Measurements from ENCODE around the gene USP40.

The USP40 gene

GRCh38 chr2:233551491-233551890 is 15.1 kb downstream of the USP40 start:
- DNase-seq = no peak

DNA sequence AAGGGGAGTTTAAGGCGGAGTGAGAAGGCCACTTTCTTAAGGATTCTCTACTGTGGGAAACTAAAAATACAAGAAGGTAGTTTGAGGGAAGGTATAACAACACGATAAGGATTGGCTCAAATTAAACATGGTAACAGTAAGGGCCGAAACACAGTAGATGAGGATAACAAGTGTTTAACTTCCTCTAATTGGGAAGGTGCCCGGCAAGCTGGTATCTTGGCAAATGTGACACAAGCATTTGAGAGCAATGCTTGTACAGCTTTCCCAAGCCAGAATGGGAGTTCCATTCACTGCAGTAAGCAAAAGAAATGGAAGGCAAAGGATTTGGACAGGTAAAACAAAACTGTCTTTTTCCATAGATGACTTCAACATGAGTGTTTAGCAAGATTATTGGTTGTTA is 19.8 kb downstream of the USP40 start:
- DNase-seq = no peak

DNA sequence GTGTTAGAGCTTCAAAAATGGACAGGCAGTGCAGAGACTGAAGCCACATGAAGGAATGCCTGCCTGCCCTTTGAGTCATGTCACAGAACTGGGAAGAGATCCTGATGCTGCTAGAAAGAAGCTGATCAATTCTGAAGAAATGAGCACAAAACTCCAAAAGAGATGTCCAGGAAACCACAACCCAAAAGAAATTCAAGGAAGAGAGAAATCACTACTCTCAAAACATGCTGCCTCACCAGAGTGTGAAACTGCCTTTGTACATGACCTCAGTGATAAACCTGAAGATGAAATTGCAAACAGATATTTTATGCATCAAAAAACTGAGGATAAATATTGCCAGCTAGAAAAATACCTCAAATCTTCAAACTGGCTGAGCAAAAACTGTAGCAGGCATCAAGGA is 20.5 kb downstream of the USP40 start:
- DNase-seq = no peak

DNA sequence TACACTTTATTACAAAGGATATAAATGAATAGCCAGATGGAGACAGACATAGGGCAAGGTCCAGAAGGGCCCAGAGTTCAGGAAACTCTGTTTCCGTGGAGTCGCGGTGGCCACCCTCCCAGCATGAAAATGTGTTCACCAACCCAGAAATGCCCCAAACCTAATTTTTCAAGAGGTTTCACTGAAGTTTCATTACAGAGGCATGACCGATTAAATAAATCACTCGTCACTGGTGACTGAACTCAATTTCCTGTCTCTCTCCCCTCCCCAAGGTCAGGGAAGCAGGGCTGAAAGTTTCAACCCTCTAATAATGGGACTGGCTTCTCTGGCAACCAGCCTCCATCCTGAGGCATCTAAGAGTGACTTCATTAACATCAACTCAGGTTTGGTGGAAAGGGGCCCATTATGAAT is 22.4 kb downstream of the USP40 start:
- no peak for DNase-seq

DNA sequence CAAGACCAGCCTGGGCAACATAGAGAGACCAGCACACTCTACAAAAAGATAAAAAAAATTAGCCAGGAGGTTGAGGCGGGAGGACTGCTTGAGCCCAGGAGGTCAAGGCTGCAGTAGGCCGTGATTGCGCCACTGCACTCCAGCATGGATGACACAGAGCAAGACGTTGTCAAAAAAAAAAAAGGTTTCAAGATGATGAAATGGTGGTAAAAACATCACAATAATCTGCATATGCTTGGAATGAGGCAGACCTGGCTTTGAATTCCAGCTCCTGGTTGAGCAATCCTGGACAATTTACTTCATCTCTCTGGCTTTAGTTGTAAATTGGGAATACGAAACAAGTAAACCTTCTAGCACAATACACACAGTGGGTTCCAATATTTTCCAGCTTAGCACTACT is 24.1 kb downstream of the USP40 start:
- no peak for DNase-seq

- no peak for DNase-seq
Measured at GRCh38 chr2:233538741-233539140, 27.8 kb downstream of the USP40 start.

GRCh38 chr2:233535271-233535670 is 31.3 kb downstream of the USP40 start:
- no peak for DNase-seq

- no peak for DNase-seq
Measured at GRCh38 chr2:233532971-233533370, 33.6 kb downstream of the USP40 start.

DNA sequence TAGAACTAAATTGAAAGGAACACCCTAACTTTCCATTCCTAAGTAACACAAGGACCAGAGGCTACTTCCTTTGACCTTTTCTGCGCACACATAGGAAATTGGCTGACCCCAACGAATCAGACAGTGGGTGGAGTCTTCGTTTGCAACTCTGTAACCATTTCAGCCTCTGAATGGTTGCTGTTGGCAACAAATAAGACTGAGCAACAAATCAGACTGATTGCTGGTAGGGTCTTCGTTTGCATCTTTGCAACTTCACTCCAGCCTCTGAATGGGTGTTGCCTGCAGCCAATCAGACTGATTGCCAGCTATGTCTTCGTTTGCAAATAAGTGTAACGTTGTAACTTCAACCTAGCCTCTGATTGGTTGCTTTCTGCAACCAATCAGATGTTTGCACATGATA is 34.6 kb downstream of the USP40 start:
- DNase-seq = no peak

- DNase-seq = no peak
Measured at GRCh38 chr2:233530381-233530780, 36.2 kb downstream of the USP40 start.

DNA sequence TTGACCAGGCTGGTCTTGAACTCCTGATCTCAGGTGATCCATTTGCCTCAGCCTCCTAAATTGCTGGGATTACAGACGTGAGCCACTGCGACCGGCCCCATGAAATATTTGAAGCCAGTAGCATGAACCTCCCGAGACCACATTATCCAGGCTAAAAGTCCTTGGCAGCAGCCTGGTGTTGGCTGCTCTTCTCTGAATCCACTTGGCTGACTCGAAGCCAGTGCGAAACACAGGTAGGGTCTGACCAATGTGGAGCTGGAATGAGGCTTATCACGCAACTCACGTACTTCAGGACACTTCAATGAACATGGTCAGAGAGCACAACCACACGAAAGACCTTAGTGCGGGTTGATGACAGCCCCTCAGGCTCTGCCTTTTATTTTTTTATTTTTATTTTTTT is 38.4 kb downstream of the USP40 start:
- DNase-seq = no peak

DNA sequence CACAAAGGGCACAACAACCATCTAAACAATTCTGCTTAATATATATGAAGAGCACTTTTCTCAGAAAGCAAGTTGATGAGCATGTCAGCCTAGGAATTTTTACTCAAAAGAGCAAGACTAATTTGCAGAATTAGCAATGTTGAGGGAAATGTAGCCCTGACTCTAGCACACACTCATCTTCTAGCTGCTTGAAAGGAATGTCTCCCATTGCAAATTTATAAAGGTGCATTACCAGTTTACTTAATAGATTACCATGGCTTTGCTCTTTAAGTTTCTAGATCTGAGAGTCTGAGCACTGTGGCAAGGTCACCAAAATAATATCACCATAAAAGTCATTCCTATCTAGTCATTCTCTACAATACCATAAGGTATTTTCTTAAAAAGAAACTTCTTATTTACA is 40.8 kb downstream of the USP40 start:
- DNase-seq = no peak

GRCh38 chr2:233519787-233520611 is 46.6 kb downstream of the USP40 start:
- no peak for DNase-seq

DNA sequence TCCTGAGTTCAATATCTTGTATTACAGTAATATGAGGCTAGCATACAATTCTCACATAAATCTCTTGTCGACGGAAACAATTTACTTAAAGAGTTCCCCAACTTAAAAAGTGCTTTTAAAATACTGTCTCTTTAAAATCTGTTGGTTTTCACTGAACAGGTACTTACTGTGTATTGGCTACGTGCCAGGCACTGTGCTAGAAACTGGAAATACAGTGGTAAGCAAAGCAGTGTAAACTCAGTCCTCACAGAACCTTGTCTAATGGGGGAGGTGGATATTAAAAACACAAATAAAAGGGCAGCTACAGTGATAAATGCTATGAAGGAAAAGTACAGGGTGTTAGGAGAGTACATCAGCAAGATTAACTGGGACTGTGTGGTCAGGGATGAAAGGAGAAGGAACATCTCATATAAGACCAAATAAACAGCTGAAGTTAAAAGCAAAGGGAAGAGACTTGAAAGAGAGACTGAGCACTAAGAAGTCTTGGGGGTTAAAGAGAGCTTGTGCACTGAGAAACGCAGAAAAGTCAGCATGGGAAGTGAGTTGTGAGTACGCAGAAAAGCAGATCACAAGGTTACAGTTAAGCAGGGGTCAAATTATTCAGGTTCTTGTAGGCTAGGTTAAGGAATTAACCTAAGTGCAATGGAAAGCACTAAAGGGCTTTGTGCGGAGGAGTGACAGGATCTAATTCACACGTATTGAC is 52.5 kb downstream of the USP40 start:
- DNase-seq = no peak

DNA sequence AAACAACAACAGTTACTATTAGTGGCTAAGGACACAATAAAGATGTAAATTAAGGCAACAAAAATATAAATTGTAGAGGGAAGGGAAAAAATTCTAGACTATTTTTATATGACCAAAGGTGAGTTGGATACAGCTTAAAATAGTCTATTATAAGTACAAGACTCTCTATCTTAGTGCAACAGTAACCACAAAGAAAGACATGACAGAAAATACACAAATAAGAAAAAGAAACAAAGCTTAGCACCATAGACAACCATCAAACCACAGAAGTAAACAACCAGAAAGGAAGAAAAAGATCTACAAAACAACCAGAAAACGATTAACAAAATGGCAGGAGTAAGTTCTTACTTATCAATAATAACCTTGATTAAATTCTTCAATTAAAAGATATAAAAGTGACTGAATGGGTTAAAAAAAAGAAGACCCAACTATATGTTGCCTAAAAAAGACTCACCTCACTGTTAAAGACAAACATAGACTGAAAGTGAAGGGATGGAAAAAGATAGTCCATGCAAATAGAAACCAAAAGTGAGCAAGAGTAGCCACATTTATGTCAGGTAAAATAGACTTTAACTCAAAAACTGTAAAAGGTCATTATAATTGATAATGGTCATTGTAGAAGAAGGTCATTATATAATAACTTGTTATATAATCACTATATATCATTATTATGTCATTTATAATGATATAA is 62.5 kb downstream of the USP40 start:
- no peak for DNase-seq

DNA sequence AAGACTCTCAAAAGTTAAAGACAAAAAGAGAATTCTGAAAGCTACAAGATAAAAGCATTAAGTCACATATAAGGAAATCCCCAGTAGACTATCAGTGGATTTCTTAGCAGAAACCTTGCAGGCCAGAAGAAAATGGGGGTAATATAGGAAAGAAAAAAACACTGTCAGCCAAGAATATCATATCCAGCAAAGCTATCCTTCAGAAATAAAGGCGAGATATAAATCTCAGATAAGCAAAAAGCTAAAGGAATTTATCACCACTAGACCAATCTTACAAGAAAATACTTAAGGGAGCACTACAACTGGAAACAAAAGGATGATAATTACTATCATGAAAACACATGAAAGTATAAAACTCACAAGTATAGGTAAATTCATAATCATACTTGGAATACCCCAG is 63.1 kb downstream of the USP40 start:
- no peak for DNase-seq

DNA sequence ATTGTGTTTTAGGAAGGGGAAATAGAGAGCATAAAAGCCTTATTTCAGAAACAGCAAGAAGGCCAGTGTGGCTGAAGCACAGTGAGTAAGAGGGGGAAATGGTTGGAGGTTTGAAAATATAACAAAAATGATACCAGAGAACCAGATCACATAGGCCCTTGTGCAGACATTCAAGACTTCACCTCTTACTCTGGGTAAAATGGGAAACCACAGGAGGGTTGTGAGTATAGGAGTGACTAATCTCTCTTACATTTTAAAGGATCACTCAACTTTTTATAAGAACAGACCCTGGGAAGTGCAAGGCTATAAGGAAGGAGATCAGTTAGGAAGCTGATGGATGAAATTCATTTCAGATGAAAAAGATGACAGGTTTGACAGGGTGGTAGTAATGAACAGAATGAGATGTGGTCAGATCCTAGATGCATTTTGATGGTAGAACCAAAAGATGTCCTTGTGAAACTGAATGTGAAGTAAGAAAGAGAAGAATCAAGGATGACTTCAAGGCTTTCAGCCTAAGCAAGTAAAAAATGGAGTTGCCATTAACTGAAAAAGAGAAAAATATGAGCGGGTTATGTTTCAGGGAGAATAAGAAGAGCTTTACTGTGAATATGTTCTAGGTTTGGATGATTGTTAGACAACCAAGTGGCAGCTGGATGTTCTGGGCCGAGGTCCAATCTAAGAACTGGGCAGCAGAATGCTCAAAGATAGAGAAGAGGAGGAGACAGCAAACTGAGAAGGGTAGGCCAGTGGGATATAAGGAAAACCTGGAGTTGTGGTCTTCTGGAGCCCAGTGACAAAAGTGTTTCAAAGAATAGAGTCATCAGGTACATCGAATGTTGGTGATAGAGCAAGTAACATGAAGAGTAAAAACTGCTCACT is 65.1 kb downstream of the USP40 start:
- DNase-seq = no peak

- DNase-seq = no peak
Measured at GRCh38 chr2:233499928-233500327, 66.7 kb downstream of the USP40 start.

- no peak for DNase-seq
Measured at GRCh38 chr2:233498126-233498525, 68.5 kb downstream of the USP40 start.

GRCh38 chr2:233497692-233498091 is 68.9 kb downstream of the USP40 start:
- no peak for DNase-seq

GRCh38 chr2:233495503-233496496 is 70.8 kb downstream of the USP40 start:
- no peak for DNase-seq

- DNase-seq = no peak
Measured at GRCh38 chr2:233492751-233493150, 73.8 kb downstream of the USP40 start.

Measured in activated CD8-positive, alpha-beta memory T cell treated with anti-CD3 and anti-CD28 coated beads, Interleukin-2, amount 50 U/mL, for 4 hours (primary cell).